ENCODE results near the gene APOB. TPM values are rescaled to one million over a fixed set of nuclear protein-coding genes. Genes with fewer than 3 reads are reported as not detected.

Gene APOB
- polyA plus RNA-seq, 1 donor = 863 TPM

Other genes starting within 250 kb of the APOB start
- 28.0 TPM for gene LDAH, start 221.0 kb downstream of the APOB start, polyA plus RNA-seq
- gene TDRD15, start 79.9 kb upstream of the APOB start, polyA plus RNA-seq = not detected